NCI-H1694 treated with DMSO at 0.1 percent for 48 hours (cell line): Measurements from ENCODE around the gene SDSL.

ENCODE experiments used
- DNase-seq: peaks from one replicate; lab custom pipeline; 2025; lab: John Stamatoyannopoulos, UW

The SDSL gene, protein sequence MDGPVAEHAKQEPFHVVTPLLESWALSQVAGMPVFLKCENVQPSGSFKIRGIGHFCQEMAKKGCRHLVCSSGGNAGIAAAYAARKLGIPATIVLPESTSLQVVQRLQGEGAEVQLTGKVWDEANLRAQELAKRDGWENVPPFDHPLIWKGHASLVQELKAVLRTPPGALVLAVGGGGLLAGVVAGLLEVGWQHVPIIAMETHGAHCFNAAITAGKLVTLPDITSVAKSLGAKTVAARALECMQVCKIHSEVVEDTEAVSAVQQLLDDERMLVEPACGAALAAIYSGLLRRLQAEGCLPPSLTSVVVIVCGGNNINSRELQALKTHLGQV

DNA sequence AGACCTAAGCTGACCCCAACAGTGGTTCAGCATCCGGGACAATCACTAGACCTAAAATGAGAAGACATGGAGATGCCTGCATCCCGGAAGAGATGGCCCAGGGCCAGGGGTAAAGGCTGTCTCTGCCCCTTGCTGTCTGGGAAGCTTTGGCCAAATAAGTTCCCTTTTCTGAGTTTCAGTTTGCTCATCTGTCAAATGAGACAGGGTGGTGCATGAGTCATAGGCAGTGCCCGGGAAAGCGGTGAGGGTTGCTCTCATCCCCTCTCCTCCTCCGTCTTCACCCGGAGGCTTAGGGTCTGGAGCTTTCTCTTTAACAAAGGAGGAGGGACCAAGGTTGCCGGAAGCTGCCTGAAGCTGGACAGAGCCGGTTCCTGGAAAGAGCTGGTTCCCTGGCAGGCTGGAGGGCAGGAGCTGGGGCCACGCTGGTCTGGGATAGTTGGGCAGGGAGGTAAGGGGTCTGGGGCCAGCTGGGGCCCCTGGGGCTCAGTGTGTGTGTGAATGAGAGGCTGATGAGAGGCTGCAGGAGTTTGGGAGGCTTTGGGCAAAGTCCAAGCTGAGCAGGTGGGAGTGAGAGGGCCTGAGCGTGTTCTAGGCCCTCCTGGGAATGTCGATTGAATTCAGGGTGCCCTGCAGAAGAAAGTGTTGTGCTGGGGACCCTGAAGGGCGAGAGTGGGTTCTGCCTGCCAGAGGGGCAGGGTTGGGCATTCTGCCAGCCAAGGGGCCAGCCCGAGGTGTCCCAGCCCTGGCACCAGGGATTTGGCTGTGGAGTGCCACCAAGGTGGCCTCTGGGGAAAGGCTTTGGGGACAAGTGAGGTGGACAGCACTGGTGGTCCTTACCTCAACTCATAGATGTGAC, at the start of gene SDSL:
Gene SDSL, plus strand, starts transcription at position 351 of the 856 bp plus-strand sequence. CDS start 5,603 bp downstream, outside the sequence.
- DNase-seq = no peak

DNA sequence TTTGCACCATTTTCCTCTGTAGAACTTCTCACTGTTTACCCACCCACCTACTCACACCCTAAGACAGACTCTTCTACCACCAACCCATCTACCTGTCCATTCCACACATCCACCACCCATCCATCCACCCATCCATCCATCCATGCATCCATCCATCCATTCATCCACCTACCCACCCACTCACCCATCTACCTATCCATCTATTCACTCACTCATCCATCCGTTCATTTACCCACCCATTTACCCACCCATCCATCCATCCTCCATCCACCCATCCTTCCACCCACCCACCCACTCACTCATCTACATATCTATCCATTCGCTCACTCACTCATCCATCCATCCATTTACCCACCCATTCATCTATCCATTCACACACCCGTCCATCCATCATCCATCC, 48.7 kb upstream of the SDSL start:
- DNase-seq = no peak

DNA sequence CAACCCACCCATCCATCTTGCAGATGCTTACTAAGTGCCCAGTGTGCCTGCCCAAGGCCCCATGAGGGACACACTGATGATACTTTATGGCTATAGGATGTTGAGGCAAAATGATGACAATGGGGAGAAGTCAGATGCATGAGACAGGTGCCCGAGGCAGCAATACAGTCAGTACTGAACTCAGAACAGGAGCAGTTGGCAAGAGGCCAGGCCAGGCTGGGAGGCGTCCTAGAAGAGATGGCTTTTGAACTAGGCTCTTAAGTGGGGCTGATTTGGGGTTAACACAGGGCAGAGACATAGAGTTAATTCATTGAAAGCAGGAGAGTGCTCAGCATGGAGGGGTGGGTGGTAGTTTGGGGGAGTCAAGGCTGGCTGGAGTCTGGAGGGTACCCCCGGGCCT, 48.2 kb upstream of the SDSL start:
- no peak for DNase-seq

DNA sequence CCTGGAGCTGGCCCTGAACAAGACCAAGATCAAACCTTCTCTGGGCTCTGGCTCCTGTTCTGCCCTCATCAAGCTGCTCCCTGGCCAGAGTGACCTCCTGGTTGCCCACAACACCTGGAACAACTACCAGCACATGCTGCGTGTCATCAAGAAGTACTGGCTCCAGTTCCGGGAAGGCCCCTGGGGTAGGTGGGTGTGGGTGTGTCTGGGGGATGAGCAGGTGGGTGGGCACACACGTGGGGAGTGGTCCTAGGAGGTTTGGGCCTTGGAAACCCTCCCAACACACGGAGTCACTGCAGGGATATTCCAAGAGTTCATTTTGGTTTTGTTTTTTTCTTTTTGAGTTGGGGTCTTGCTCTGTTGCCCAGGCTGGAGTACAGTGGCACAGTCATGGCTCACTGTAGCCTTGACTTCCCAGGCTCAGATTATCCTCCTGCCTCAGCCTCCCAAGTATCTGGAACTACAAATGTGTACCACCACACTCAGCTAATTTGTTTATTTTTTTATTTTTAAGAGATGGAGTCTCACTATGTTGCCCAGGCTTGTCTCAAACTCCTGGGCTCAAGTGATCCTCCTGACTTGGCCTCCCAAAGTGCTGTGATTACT, 47.3 kb upstream of the SDSL start:
- no peak for DNase-seq

DNA sequence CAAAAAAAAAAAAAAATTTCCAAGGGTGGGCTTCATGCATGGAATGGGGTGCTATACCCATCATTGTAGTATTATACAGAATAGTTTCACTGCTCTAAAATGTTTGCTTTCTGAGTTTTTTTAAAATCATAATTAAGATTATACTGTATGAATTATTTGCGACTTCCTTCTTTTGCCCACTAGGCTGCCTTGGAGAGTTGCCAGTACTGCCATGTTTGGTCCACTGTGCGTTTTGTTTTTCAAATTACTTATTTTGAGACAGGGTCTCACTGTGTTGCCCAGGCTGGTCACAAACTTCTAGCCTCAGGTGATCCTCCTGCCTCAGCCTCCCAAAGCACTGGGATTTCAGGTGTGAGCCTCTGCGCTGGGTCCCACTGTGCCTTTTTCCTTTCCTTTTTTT, 43.9 kb upstream of the SDSL start:
- no peak for DNase-seq

DNA sequence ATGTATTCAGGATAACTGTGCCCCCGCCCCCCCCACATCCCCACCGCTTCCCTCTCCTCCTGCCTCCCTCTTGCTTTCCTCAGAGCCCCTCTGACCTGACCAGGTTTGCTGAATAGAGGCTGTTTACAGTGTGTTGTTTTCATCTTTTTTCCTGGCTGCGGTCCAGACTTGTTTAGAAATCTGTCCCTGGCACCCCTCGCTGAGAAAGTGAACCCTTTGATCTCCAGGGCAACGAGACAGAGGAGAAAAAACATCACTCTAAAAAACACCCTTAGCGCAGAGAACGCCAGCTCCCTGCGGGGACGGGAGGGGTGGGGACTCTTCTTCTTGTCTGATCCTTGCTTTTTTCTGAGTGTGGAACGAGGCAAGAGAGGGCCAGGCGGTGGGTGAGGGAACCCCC, 41.0 kb upstream of the SDSL start:
- DNase-seq = no peak

DNA sequence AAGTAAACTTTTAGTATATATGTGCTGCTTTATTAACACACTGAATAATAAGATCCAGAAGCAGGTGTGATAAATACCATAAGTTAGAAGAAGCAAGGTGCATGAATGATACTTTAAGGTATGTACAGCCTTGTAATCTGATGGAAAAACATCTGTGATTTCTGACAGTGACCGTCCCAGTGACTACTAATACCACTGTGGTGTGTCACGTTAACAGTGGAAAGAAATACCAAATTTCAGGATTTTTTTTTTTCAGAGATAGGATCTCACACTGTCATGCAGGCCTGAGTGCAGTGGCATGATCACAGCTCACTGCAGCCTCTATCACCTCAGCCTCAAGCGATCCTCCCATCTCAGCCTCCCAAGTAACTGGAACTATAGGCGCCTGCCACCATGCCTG, 40.0 kb upstream of the SDSL start:
- DNase-seq = no peak

DNA sequence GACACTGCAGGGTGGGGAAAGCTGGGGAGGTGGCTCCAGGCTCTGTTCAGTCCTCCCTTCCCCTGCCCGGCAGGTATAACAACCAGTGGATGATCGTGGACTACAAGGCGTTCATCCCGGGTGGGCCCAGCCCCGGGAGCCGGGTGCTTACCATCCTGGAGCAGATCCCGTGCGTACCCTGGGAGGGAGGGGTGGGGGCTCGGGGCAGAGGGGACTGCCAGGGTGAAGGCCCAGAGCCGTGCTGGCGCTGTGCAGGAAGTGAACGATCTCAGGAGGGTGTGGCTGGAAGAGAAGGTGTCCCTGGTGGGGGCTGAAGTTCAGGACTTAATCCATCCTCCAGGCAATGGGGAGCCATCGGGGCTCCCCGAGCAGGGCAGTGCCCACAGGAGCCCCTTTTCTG, 37.4 kb upstream of the SDSL start:
- no peak for DNase-seq

DNA sequence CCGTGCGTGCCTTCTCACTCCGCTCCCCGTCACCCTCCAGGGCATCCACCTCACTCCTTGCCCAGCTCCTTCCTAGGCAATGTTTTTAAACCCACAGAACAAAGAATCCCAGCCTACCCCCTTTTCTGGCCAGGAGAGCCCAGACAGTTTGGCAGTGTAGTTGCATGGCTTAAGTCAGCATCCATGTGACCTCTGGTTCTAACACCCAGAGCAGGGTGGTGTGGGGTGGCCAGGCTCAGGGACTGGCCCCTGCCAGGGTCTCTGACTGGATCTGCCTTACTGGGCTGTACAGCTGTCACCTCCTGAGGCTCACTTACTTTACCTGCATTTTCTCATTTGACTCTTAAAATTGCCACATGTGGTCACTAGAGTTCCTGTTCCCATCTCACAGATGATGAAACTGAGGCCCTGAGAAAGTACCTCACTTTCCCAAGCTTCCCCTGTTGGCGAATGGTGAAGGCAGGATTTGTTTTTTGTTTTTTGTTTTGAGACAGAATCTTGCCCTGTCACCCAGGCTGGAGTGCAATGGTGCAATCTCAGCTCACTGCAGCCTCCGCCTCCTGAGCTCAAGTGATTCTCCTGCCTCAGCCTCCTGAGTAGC, 36.8 kb upstream of the SDSL start:
- no peak for DNase-seq

DNA sequence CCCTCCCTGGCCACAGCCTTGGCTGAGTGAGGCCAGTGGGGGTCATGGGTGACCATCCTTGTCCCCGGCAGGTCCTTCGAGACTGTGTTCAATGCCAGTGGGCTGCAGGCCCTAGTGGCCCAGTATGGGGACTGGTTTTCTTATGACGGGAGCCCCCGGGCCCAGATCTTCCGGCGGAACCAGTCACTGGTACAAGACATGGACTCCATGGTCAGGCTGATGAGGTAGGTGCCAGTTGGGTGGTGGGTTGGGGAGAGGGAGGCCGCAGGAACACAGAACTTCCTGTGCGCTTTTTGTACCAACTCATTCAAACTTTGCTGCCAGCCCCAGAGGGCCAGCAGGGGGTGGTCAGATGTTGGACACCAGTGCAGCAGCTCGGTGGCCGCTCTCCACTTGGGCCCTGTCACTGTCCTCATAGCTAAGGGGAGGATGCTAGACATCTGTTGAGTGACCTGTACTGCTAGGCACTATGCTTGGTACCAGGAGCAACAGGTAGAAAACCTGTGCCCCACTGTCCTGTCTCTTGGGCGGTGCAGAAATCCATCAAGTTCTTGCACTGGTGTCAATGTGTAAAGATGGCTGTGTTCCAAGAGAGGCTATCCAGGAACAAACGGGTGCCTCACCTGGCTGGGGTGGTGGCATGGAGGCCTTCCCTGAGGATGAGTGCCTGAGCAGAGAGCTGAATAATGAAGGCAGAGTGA, 35.2 kb upstream of the SDSL start:
- no peak for DNase-seq

DNA sequence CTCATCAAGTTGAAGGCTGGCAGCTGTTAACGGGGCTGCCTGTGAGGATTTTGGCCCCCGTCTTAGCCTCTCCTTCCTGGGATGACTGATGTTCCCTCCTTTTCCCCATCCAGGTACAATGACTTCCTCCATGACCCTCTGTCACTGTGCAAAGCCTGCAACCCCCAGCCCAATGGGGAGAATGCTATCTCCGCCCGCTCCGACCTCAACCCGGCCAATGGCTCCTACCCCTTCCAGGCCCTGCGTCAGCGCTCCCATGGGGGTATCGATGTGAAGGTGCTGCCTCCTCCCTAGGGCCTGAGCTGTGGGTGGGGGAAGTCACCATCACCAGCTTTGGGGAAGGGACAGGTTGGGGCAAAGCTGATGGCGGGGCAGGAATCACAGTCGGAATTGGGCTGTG, 34.5 kb upstream of the SDSL start:
- no peak for DNase-seq

DNA sequence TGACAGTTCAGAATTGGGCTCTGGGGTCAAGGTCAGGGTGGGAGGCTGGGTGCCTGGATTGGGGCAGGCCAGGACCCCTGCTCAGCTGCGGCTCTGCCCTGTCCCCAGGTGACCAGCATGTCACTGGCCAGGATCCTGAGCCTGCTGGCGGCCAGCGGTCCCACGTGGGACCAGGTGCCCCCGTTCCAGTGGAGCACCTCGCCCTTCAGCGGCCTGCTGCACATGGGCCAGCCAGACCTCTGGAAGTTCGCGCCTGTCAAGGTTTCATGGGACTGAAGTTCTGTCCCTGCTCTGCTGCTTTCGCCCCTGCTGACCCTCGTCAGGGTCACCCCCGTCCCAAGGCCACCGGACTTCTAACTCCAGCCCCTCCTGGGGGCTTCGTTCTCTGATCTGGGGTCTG, 33.8 kb upstream of the SDSL start:
- no peak for DNase-seq

DNA sequence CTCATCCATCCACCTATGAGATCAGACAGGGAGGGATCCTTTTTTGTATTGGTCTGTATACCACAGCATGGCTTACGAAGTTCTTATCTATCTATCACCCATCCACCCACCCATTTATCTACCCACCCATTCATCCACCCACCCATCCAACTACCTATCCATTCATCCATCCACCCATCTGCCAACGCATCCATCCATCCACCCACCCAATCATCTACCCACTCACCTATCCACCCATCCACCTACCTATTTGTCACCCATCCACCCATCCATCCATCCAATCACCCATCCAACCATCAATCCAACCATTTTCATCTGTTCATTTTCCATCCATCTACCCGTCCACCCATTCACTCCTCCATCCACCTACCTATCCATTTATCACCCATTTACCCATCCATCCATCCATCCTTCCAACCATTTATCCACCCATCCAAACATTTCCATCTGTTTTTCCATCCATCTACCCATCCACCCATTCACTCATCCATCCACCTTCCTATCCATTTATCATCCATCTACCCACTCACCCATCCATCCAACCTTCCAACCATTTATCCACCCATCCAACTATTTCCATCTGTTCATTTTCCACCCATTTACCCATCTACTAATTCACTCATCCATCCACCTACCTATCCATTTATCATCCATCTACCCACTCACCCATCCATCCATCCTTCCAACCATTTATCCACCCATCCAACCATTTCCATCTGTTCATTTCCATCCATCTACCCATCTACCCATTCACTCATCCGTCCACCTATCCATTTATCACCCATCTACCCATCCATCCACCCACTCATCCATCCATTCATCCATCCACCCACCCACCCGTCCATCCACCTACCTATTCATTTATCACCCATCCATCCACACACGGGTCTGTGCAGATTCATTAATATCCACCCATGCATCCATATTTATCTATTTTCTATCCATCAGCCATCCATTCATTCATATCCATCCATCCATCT, 31.8 kb upstream of the SDSL start:
- no peak for DNase-seq

DNA sequence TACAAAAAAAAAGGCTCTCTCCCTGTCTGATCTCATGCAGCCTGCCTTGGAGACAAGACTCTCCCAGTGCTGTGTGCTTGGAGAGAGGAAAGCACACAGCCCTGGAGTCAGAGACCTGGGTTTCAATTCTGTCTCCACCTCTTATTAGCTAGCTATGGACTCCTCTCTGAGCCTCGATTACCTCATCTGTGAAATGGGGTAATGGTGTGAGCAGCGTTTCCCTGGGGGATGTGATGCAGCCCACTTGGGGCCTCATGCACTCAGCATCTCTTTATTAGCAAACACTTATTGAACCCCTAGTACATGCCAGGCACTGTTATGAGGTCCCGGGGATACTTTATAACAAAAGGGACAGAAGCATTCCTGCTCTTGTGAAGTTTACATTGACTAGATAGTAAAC, 31.0 kb upstream of the SDSL start:
- no peak for DNase-seq

DNA sequence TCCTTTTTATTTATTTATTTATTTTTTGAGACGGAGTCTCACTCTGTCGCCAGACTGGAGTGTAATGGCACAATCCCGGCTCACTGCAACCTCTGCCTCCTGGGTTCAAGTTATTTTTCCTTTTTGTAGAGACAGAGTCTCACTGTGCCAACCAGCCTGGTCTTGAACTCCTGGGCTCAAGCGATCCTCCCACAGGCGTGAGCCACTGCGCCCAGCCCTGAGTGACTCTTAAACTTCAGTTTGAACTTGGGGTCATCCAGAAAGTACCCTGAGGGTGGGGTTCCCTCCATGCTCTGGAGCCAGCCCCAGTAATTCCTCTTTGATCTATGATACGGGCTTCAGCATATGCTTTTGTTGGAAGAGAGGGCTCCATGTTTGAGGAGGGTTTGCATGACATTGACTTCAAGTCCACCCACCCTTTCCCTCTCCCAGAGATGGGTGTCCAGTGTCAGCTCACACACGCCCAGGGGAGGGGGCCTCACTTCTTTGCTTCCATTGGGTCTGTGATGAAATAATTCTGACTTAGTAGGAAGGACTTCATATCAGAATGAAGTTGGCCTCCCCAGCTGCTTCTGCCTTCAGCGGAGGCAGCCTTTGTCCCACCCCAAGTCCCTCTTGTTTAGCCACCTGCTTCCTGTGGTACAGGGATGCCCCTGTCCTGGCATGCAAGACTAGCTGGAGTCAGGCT, 30.4 kb upstream of the SDSL start:
- DNase-seq = no peak

DNA sequence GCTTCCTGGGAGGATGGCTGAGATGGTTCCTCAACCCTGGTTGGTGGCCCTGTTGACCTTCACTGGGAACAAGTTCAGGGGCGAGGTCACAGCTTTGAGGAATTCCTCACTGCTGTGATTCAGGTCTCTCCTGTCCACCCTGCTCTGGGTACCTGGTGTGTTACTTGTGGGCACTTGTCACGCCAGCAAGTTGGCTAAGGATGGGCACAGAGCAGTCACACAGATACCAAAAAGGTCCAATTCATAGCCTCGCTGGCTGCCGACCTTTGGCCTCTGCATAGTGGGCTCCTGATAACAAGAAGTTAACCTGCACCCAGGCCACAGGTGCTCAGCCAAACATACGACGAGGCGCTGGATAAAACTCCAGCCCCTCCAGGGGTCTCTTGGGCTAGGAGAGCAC, 29.7 kb upstream of the SDSL start:
- DNase-seq = no peak

DNA sequence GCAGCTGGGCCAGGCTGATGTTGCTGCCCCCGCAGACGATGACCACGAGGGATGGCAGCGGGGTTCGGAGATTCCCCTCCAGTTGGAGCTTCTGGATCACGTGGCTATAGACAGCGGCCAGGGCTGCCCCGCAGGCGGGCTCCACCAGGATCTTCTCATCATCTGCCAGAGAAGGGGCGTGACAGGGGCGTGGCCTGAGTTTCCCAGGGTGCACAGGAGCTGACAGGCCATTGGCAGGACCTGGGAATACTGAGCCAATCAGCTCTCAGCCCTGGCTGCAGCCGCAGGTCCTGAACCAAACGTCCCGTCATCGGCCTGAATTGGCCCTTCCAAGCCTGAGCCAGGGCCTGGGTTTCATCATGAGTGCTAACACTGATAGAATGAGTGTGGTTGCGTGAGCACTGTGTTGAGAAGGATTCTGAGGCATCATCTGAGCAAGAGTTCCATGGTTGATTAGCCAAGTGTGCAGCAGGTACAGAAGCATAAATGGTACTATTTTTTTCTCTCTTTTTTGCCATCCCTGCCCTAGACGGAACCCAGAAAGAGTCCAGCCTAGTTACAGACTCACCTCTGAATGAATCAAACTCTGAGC, 29.1 kb upstream of the SDSL start:
- no peak for DNase-seq

DNA sequence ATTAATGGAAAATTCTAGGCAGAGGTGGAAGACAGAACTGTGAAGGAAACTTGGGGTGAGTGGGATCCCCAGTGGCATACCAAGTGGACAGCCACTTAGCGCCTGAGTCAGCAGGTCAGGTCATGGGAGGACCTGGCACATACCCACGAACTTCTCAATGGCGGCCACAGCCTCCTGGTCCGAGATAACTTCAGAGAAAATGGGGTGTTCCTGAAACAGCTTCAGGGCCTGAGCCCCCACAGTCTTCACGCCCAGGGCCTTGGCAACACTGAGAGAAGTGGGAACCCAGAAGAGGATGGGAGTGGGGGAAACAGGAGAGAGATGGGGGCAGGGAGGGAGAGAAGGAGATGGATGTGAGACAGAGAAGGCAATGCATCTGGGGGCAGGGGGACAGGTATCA, 28.4 kb upstream of the SDSL start:
- DNase-seq = no peak

DNA sequence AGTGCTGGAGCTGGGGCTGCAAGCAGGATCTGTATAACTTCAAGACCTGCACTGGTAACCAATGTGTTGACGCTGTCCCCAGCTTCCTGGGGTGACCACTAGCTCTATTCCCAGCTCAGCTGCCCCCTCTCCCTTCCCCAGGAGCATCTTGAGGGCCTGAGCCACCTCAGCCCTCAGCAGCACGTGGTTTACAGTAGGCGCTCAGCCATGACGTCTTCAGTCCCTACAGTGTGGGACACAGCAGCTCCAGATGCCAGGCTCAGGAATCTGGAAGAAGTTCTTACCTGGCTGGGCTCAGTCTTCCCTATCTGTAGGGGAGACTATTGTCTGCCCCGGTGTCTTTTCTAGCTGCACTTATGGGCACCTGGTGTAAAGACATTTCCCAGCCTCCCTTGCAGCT, 27.1 kb upstream of the SDSL start:
- DNase-seq = no peak

DNA sequence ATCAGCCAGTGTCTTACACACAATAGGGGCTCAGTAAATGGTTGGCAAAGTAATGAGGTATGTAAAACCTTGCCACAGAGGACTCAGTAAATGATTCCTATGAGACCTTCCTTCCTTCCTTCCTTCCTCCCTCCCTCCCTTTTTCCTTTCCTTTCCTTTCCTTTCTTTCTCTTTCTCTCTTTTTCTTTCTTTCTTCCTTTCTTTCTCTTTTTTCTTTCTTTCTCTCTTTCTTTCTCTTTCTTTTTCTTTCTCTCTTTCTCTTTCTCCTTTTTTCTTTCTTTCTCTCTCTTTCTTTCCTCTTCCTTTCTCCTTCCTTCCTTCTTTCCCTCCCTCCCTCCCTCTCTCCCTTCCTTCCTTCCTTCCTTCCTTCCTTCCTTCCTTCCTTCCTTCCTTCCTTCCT, 26.0 kb upstream of the SDSL start:
- DNase-seq = no peak
